Colonic mucosa (tissue), 4 donors: ENCODE measurements around the gene MRC2. TPM values are rescaled to one million over a fixed set of nuclear protein-coding genes. Genes with fewer than 3 reads are reported as not detected.

Experiments
- DNase-seq: peaks from one replicate; pipeline ENCODE4 v3.0.0-alpha.2; 2020
- H3K27ac ChIP-seq: fragments of 200-600 bp; one replicate; pipeline ENCODE4 v1.8.0; 2021
- H3K27me3 ChIP-seq: fragments of 200-600 bp; one replicate; pipeline ENCODE4 v1.8.0; 2021
- H3K36me3 ChIP-seq: fragments of 200-600 bp; one replicate; pipeline ENCODE4 v1.8.0; 2021
- H3K4me1 ChIP-seq: fragments of 200-600 bp; one replicate; pipeline ENCODE4 v1.8.0; 2021; ENCODE audit warnings: mild to moderate bottlenecking
- H3K4me3 ChIP-seq: fragments of 200-600 bp; one replicate; pipeline ENCODE4 v1.8.0; 2021
- H3K9ac ChIP-seq, 2 donors: one replicate each; pipeline ENCODE4 v1.7.0; 2013; ENCODE audit warnings: control low read depth in 2 of 2, low read depth in 2 of 2, low read length in 2 of 2
- H3K9me3 ChIP-seq: fragments of 200-600 bp; one replicate; pipeline ENCODE4 v1.8.0; 2021
- CTCF ChIP-seq: fragments of 200-600 bp; IDR thresholded peaks from one replicate; pipeline ENCODE4 v1.8.0; 2022; ENCODE audit warnings: antibody characterized with exemption, mild to moderate bottlenecking
- intact Hi-C: fragments of 100-400 bp; cut with DNase I; formaldehyde crosslinking; loops from one replicate; pipeline ENCODE4 v1.14.1; 2022
- total RNA-seq, 2 donors: library from RNA; stranded (reverse); fragmentation: NEBNext Ultra II Directional in 1 of 2; extraction: Animal tissue kit (Norgen Biotek cat#: 25700) in 1 of 2; gene quantifications; one replicate each; pipeline ENCODE4 v1.2.1, GENCODE V29; 2021
- donor health status: healthy.
- donor health status: DM: no; HTN: no; CAD: no.
- donor health status: DM: no; HTN: no; CAD: no.

MRC2 gene
- total RNA-seq, 2 donors from 2014 or later, result 6.4 to 10.9 TPM

- intact Hi-C loops, result no loop called here
- Histone ChIP-seq H3K36me3 (no peaks in the 10 kb centered on the region), H3K4me3 (no peak overlapping the region), H3K4me1 (no peaks in the 10 kb centered on the region), H3K27me3 (no peaks in the 10 kb centered on the region), H3K9ac (no peak overlapping the region), H3K9me3 (no peaks in the 10 kb centered on the region), H3K27ac (no peak overlapping the region)
- DNase-seq, result no peak
- TF ChIP-seq CTCF, result no peak
Observed at GRCh38 chr17:62643496-62643895, 16.0 kb downstream of the MRC2 start.

GRCh38 chr17:62644487-62645173 is 17.2 kb downstream of the MRC2 start:
- intact Hi-C loops, result no loop called here
- TF ChIP-seq CTCF, result no peak
- no peak for DNase-seq

GRCh38 chr17:62648251-62648955 is 20.9 kb downstream of the MRC2 start:
- H3K9me3 ChIP-seq, result no peaks in the 10 kb centered on the region
- TF ChIP-seq CTCF, result no peak
- no peak overlapping the region for H3K4me3 ChIP-seq
- DNase-seq, result no peak
- peaks cover 4% of the 10 kb centered on the region for H3K4me1 ChIP-seq
- no peak overlapping the region for H3K9ac ChIP-seq
- no peaks in the 10 kb centered on the region for H3K36me3 ChIP-seq
- intact Hi-C loops, result no loop called here
- H3K27me3 ChIP-seq, result no peaks in the 10 kb centered on the region
- H3K27ac ChIP-seq, result no peak overlapping the region

More at GRCh38 chr17:62644487-62645173, 17.2 kb downstream of the MRC2 start:
- no peaks in the 10 kb centered on the region for H3K27me3 ChIP-seq
- no peaks in the 10 kb centered on the region for H3K36me3 ChIP-seq
- no peak overlapping the region for H3K27ac ChIP-seq
- H3K4me3 ChIP-seq, result no peak overlapping the region
- H3K9me3 ChIP-seq, result no peaks in the 10 kb centered on the region
- H3K9ac ChIP-seq, result no peak overlapping the region
- no peaks in the 10 kb centered on the region for H3K4me1 ChIP-seq

- Histone ChIP-seq H3K4me3 (no peak overlapping the region), H3K4me1 (peaks cover 4% of the 10 kb centered on the region), H3K27me3 (no peaks in the 10 kb centered on the region), H3K9ac (no peak overlapping the region), H3K36me3 (no peaks in the 10 kb centered on the region), H3K27ac (no peak overlapping the region), H3K9me3 (no peaks in the 10 kb centered on the region)
- DNase-seq, result no peak
- intact Hi-C loops, result no loop called here
- TF ChIP-seq CTCF, result no peak
Observed at GRCh38 chr17:62648956-62649294, 21.5 kb downstream of the MRC2 start.

- H3K9me3 ChIP-seq, result no peaks in the 10 kb centered on the region
- H3K4me1 ChIP-seq, result peaks cover 4% of the 10 kb centered on the region
- H3K9ac ChIP-seq, result no peak overlapping the region
- intact Hi-C loops, result no loop called here
- no peaks in the 10 kb centered on the region for H3K36me3 ChIP-seq
- no peaks in the 10 kb centered on the region for H3K27me3 ChIP-seq
- no peak for TF ChIP-seq CTCF
- no peak overlapping the region for H3K27ac ChIP-seq
- H3K4me3 ChIP-seq, result no peak overlapping the region
- no peak for DNase-seq
Observed at GRCh38 chr17:62649570-62649969, 22.1 kb downstream of the MRC2 start.
